ENCODE measurements around the gene PRKCE. TPM values are rescaled to one million over a fixed set of nuclear protein-coding genes. Genes with fewer than 3 reads are reported as not detected.

Gene PRKCE
- total and polyA plus RNA-seq, 2 experiments from 2014 or later: 0.94 to 1.2 TPM

DNA sequence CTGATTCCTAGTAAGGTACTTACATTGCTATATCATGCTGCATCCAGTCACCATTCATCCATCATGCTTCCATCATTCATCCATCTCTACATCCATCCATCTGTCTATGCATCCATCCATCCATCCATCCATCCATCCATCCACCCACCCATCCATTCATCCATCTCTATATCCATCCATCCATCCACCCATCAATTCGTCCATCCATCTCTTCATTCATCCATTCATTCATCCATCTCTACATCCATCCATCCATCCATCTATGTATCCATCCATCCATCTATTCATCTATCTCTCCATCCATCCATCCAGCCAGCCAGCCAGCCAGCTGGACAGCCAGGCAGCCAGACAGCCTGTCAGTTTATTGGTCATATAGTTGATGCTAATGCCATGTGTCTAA is 20.7 kb downstream of the PRKCE start:
- Histone ChIP-seq H3F3A (replicated peaks; ENCODE audit: low read depth) (no peaks in the 10 kb centered on the region), H3K27me3 (ENCODE audit: insufficient read depth) (no peaks in the 10 kb centered on the region), H3K4me3 (no peak overlapping the region), H3K79me2 (replicated peaks; ENCODE audit: insufficient read depth) (no peaks in the 10 kb centered on the region), H4K20me1 (replicated peaks; ENCODE audit: insufficient read depth) (no peaks in the 10 kb centered on the region), H3K4me1 (ENCODE audit: insufficient read depth) (no peaks in the 10 kb centered on the region), H3K4me2 (no peak overlapping the region), H3K9me2 (ENCODE audit: insufficient read depth) (0 out of 2 replicates have a peak, but pooled peaks cover 5% of the 10 kb centered on the region), H3K27ac (ENCODE audit: low read depth) (no peak overlapping the region), H2AFZ (no peak overlapping the region), H3K36me3 (ENCODE audit: insufficient read depth) (no peaks in the 10 kb centered on the region)
- ATAC-seq: no peak
- H3K27me3 Mint-ChIP-seq (ENCODE audit: insufficient read depth, low read depth, poor library complexity): peaks cover 1% of the 10 kb centered on the region
- no peaks in the 10 kb centered on the region for H3K9me3 Mint-ChIP-seq
- DNase-seq (ENCODE audit: low spot score): no peak
- H3K36me3 Mint-ChIP-seq (ENCODE audit: low read depth): no peaks in the 10 kb centered on the region
- H3K4me3 Mint-ChIP-seq: no peak overlapping the region
- H3K27ac Mint-ChIP-seq: no peak overlapping the region
- H3K4me1 Mint-ChIP-seq: peaks cover 8% of the 10 kb centered on the region; the same call in 2 of the 3 replicates
- TF ChIP-seq JUNB (IDR thresholded peaks at IDR 0.05; ENCODE audit: unreplicated experiment) (no peak), EZH2phosphoT487 (IDR thresholded peaks at IDR 0.05; ENCODE audit: unreplicated experiment) (no peak)
- TF ChIP-seq, protein P1, sequence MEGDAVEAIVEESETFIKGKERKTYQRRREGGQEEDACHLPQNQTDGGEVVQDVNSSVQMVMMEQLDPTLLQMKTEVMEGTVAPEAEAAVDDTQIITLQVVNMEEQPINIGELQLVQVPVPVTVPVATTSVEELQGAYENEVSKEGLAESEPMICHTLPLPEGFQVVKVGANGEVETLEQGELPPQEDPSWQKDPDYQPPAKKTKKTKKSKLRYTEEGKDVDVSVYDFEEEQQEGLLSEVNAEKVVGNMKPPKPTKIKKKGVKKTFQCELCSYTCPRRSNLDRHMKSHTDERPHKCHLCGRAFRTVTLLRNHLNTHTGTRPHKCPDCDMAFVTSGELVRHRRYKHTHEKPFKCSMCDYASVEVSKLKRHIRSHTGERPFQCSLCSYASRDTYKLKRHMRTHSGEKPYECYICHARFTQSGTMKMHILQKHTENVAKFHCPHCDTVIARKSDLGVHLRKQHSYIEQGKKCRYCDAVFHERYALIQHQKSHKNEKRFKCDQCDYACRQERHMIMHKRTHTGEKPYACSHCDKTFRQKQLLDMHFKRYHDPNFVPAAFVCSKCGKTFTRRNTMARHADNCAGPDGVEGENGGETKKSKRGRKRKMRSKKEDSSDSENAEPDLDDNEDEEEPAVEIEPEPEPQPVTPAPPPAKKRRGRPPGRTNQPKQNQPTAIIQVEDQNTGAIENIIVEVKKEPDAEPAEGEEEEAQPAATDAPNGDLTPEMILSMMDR (conservative IDR thresholded peaks at IDR 0.05; ENCODE audit: low read depth in 2 of 2): no peak

DNA sequence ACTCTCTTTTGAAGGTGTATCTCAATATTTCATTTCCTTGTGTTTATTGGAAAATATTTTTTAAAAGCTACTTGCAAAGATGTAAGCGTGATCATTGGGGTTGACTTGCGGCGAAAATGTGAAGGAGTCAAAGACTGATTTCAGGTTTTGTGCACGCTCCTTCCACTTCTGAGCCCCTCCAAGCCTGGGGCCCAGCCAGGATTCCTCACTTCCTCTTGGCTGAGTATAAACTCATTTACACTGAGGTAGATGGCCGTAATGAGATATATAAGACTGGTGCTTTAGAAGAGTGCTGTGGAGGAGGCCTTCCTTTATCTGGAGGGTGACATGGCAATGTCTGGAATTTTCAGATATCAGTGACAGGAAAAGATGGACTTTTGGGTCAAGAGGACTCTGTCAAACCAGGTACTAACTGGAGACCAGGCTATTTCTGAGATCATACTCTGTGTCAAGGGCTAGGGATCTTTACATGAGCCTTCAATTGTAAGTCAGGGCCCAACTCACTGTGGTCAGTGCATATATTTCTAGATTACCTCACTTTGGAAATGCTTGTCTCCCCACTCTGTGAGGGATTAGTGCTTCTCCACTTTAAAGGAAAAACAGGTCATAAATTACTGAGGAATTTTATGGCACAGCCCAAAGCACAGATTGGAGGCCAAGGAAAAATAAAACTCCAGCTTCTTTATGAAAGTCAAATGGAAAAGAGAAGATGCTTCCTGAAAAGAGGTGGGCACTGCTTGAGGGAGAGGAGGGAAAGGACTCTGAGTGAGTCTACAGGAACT is 22.8 kb downstream of the PRKCE start:
- H3K36me3 Mint-ChIP-seq (ENCODE audit: low read depth): no peaks in the 10 kb centered on the region
- TF ChIP-seq POLR2AphosphoS5 (IDR thresholded peaks at IDR 0.05; ENCODE audit: low read depth): no peak
- TF ChIP-seq NANOG (IDR thresholded peaks at IDR 0.05; ENCODE audit: borderline replicate concordance): no peak
- Histone ChIP-seq H3K27ac (ENCODE audit: low read depth) (no peak overlapping the region), H3K36me3 (ENCODE audit: insufficient read depth) (no peaks in the 10 kb centered on the region), H3K9me2 (ENCODE audit: insufficient read depth) (0 out of 2 replicates have a peak, but pooled peaks cover 5% of the 10 kb centered on the region), H3K4me1 (ENCODE audit: insufficient read depth) (no peaks in the 10 kb centered on the region), H2AFZ (no peak overlapping the region), H4K20me1 (replicated peaks; ENCODE audit: insufficient read depth) (no peaks in the 10 kb centered on the region), H3K79me2 (replicated peaks; ENCODE audit: insufficient read depth) (no peaks in the 10 kb centered on the region), H3K4me3 (no peak overlapping the region), H3K4me2 (no peak overlapping the region), H3F3A (replicated peaks; ENCODE audit: low read depth) (no peaks in the 10 kb centered on the region), H3K27me3 (ENCODE audit: insufficient read depth) (no peaks in the 10 kb centered on the region)
- no peak overlapping the region for H3K4me3 Mint-ChIP-seq
- H3K27me3 Mint-ChIP-seq (ENCODE audit: insufficient read depth, low read depth, poor library complexity): no peaks in the 10 kb centered on the region
- H3K27ac Mint-ChIP-seq: no peak overlapping the region
- H3K4me1 Mint-ChIP-seq: peaks cover 12% of the 10 kb centered on the region
- H3K9me3 Mint-ChIP-seq: no peaks in the 10 kb centered on the region
- ATAC-seq: no peak
- no peak for DNase-seq (ENCODE audit: low spot score)

DNA sequence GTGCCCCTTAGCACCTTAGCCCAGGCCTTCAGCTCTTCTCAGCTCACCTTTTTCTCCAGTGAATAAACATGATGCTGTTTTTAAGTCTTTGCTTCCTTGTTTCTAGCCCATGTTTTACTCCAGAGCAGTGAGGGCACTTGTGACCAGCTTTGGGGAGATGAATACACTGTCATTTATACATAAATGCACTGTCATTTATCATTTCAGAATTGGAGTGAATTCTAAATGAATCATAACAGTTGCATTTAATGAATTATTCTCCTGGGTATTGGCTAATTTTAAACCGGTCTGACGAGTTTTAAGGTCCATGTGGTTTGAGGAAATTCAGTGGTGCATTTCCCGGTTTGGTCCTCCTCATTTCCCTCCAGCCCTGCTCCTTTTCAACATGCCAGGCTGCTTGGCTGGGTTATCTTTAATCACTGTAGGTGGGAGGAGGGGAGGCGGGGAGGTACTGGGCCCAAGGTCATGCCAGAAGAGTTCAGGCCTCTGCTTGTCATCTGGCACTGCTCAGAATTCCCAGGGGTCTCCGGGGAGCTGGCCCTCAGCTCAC is 23.9 kb downstream of the PRKCE start:
- H3K27ac Mint-ChIP-seq: no peak overlapping the region
- no peak overlapping the region for H3K4me3 Mint-ChIP-seq
- H2AFZ ChIP-seq: no peak overlapping the region
- H3K4me1 Mint-ChIP-seq: peaks cover 12% of the 10 kb centered on the region
- no peaks in the 10 kb centered on the region for H4K20me1 ChIP-seq (replicated peaks; ENCODE audit: insufficient read depth)
- no peaks in the 10 kb centered on the region for H3K27me3 ChIP-seq (ENCODE audit: insufficient read depth)
- ATAC-seq: no peak
- H3K36me3 Mint-ChIP-seq (ENCODE audit: low read depth): no peaks in the 10 kb centered on the region
- H3K36me3 ChIP-seq (ENCODE audit: insufficient read depth): no peaks in the 10 kb centered on the region
- H3K9me3 Mint-ChIP-seq: no peaks in the 10 kb centered on the region
- H3F3A ChIP-seq (replicated peaks; ENCODE audit: low read depth): no peaks in the 10 kb centered on the region
- no peak for DNase-seq (ENCODE audit: low spot score)
- peaks cover 9% of the 10 kb centered on the region; the same call in 1 of the 2 replicates for H3K9me2 ChIP-seq (ENCODE audit: insufficient read depth)
- no peaks in the 10 kb centered on the region for H3K27me3 Mint-ChIP-seq (ENCODE audit: insufficient read depth, low read depth, poor library complexity)
- no peak overlapping the region for H3K4me3 ChIP-seq
- H3K27ac ChIP-seq (ENCODE audit: low read depth): no peak overlapping the region
- H3K4me1 ChIP-seq (ENCODE audit: insufficient read depth): no peaks in the 10 kb centered on the region
- no peak overlapping the region for H3K4me2 ChIP-seq
- H3K79me2 ChIP-seq (replicated peaks; ENCODE audit: insufficient read depth): no peaks in the 10 kb centered on the region
- TF ChIP-seq ZNF331 (CRISPR knock-in tag; IDR thresholded peaks at IDR 0.05; ENCODE audit: low read depth): no peak
- no peak for TF ChIP-seq JUNB (IDR thresholded peaks at IDR 0.05; ENCODE audit: unreplicated experiment)
- TF ChIP-seq, protein P2, sequence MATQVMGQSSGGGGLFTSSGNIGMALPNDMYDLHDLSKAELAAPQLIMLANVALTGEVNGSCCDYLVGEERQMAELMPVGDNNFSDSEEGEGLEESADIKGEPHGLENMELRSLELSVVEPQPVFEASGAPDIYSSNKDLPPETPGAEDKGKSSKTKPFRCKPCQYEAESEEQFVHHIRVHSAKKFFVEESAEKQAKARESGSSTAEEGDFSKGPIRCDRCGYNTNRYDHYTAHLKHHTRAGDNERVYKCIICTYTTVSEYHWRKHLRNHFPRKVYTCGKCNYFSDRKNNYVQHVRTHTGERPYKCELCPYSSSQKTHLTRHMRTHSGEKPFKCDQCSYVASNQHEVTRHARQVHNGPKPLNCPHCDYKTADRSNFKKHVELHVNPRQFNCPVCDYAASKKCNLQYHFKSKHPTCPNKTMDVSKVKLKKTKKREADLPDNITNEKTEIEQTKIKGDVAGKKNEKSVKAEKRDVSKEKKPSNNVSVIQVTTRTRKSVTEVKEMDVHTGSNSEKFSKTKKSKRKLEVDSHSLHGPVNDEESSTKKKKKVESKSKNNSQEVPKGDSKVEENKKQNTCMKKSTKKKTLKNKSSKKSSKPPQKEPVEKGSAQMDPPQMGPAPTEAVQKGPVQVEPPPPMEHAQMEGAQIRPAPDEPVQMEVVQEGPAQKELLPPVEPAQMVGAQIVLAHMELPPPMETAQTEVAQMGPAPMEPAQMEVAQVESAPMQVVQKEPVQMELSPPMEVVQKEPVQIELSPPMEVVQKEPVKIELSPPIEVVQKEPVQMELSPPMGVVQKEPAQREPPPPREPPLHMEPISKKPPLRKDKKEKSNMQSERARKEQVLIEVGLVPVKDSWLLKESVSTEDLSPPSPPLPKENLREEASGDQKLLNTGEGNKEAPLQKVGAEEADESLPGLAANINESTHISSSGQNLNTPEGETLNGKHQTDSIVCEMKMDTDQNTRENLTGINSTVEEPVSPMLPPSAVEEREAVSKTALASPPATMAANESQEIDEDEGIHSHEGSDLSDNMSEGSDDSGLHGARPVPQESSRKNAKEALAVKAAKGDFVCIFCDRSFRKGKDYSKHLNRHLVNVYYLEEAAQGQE (IDR thresholded peaks at IDR 0.05; ENCODE audit: unreplicated experiment): no peak
- no peak for TF ChIP-seq ZNF114 (CRISPR knock-in tag; IDR thresholded peaks at IDR 0.05)
- no peak for TF ChIP-seq EZH2 (IDR thresholded peaks at IDR 0.05; ENCODE audit: low read depth, unreplicated experiment)
- TF ChIP-seq, protein P1 (conservative IDR thresholded peaks at IDR 0.05; ENCODE audit: low read depth in 2 of 2): no peak
- no peak for TF ChIP-seq STAT1 (IDR thresholded peaks at IDR 0.05; ENCODE audit: unreplicated experiment)
- TF ChIP-seq POLR2AphosphoS5 (IDR thresholded peaks at IDR 0.05; ENCODE audit: low read depth): no peak
